ENCODE results near the gene ZSCAN20.

Gene ZSCAN20

GRCh38 chr1:33472269-33472980 is at the start of gene ZSCAN20:
TSS of gene ZSCAN20 (plus strand) at chr1:33472645. CDS start at chr1:33479289, 6,644 bp downstream.
- peak; percentile 99 for DNase-seq

GRCh38 chr1:33424205-33424604 is 48.2 kb upstream of the ZSCAN20 start:
- DNase-seq, result no peak

- DNase-seq, result no peak
Observed at GRCh38 chr1:33424610-33425009, 47.8 kb upstream of the ZSCAN20 start.

GRCh38 chr1:33425900-33426299 is 46.5 kb upstream of the ZSCAN20 start:
- DNase-seq, result no peak

GRCh38 chr1:33426916-33427315 is 45.5 kb upstream of the ZSCAN20 start:
- DNase-seq, result no peak

GRCh38 chr1:33428661-33429060 is 43.8 kb upstream of the ZSCAN20 start:
- DNase-seq, result no peak

- no peak for DNase-seq
Observed at GRCh38 chr1:33429332-33429731, 43.1 kb upstream of the ZSCAN20 start.

GRCh38 chr1:33429856-33430691 is 42.4 kb upstream of the ZSCAN20 start:
- DNase-seq, result peak; percentile 57

GRCh38 chr1:33430692-33431593 is 41.5 kb upstream of the ZSCAN20 start, which contains the start of gene PHC2:
TSS of gene PHC2 (minus strand) at chr1:33431095. CDS start at chr1:33375539, 55,556 bp downstream.
- DNase-seq, result peak; percentile 98

- peak; percentile 52 for DNase-seq
Observed at GRCh38 chr1:33433509-33434362, 38.7 kb upstream of the ZSCAN20 start.

- no peak for DNase-seq
Observed at GRCh38 chr1:33434363-33434750, 38.1 kb upstream of the ZSCAN20 start.

GRCh38 chr1:33435096-33435820 is 37.2 kb upstream of the ZSCAN20 start:
- no peak for DNase-seq

GRCh38 chr1:33436557-33437285 is 35.7 kb upstream of the ZSCAN20 start:
- DNase-seq, result no peak

GRCh38 chr1:33438364-33439160 is 33.9 kb upstream of the ZSCAN20 start:
- no peak for DNase-seq

GRCh38 chr1:33439662-33440061 is 32.8 kb upstream of the ZSCAN20 start:
- DNase-seq, result no peak

GRCh38 chr1:33441088-33441745 is 31.2 kb upstream of the ZSCAN20 start:
- no peak for DNase-seq

GRCh38 chr1:33442141-33442540 is 30.3 kb upstream of the ZSCAN20 start:
- no peak for DNase-seq

GRCh38 chr1:33443080-33443704 is 29.3 kb upstream of the ZSCAN20 start:
- no peak for DNase-seq
